ENCODE data around the gene TLK1.
"Not testable (repeated sequence)": the region's sequence is repeated elsewhere in the genome, so short reads cannot be mapped to it uniquely, and the experiment has no call there.

The TLK1 gene

DNA sequence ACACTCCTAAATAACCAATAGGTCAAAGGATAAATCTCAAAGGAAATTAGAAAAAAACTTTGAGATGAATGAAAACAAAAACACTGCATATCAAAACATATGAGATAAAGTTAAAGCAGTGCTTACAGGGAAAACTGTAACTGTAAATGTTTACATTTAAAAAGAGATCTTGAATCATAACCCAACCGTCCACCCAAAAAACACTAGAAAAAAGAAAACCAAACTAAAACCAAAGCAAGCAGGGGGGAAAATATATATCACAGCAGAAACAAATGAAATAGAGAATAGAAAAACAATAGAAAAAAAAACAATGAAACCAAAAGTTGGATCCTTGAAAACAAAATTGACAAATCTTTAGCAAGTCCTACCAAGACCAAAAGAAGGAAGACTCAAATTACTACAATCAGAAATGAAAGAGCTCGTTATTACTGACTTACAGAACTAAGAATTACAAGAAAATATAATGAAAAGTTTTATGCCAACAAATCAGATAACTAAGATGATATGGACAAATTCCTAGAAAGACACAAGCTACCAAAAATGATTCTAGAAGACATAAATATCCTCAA is 65.6 kb downstream of the TLK1 start:
- Histone ChIP-seq H3K27ac (no peak overlapping the region), H3K9ac (no peak overlapping the region), H2AFZ (no peak overlapping the region), H3K27me3 (ENCODE audit: control insufficient read depth, insufficient read depth, low read length) (no peaks in the 10 kb centered on the region), H3K36me3 (ENCODE audit: control insufficient read depth, insufficient read depth, low read length) (no peaks in the 10 kb centered on the region), H3K4me1 (no peaks in the 10 kb centered on the region), H3K79me2 (peaks cover 42% of the 10 kb centered on the region), H3K9me3 (ENCODE audit: control insufficient read depth, low read length) (no peaks in the 10 kb centered on the region), H3K4me2 (ENCODE audit: low read length) (no peak overlapping the region), H3K4me3 (ENCODE audit: low read depth, low read length) (no peak overlapping the region)
- TF ChIP-seq, protein P1, sequence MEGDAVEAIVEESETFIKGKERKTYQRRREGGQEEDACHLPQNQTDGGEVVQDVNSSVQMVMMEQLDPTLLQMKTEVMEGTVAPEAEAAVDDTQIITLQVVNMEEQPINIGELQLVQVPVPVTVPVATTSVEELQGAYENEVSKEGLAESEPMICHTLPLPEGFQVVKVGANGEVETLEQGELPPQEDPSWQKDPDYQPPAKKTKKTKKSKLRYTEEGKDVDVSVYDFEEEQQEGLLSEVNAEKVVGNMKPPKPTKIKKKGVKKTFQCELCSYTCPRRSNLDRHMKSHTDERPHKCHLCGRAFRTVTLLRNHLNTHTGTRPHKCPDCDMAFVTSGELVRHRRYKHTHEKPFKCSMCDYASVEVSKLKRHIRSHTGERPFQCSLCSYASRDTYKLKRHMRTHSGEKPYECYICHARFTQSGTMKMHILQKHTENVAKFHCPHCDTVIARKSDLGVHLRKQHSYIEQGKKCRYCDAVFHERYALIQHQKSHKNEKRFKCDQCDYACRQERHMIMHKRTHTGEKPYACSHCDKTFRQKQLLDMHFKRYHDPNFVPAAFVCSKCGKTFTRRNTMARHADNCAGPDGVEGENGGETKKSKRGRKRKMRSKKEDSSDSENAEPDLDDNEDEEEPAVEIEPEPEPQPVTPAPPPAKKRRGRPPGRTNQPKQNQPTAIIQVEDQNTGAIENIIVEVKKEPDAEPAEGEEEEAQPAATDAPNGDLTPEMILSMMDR (IDR thresholded peaks at IDR 0.05), result no peak

DNA sequence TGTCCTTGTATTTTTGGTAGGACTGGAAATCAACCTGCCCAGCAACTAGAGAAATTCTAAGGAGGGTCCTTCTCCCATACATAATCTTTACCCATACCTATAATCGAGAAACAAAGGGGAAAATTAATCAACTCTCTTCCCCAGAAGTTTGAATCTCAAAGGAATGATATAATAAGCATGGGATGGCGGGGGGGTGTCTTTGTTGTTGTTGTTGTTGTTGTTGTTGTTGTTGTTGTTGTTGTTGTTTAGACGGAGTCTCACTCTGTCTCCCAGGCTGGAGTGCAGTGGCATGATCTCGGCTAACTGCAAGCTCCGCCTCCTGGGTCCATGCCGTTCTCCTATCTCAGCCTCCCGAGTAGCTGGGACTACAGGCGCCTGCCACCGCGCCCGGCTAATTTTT is 69.2 kb downstream of the TLK1 start:
- H3K36me3 ChIP-seq (ENCODE audit: control insufficient read depth, insufficient read depth, low read length); H3K4me1 ChIP-seq; H3K4me2 ChIP-seq (ENCODE audit: low read length); H3K27me3 ChIP-seq (ENCODE audit: control insufficient read depth, insufficient read depth, low read length); H2AFZ ChIP-seq; H3K27ac ChIP-seq; H3K4me3 ChIP-seq (ENCODE audit: low read depth, low read length); H3K9ac ChIP-seq; H3K9me3 ChIP-seq (ENCODE audit: control insufficient read depth, low read length): not testable (repeated sequence)
- H3K79me2 ChIP-seq, result peaks cover 28% of the 10 kb centered on the region

DNA sequence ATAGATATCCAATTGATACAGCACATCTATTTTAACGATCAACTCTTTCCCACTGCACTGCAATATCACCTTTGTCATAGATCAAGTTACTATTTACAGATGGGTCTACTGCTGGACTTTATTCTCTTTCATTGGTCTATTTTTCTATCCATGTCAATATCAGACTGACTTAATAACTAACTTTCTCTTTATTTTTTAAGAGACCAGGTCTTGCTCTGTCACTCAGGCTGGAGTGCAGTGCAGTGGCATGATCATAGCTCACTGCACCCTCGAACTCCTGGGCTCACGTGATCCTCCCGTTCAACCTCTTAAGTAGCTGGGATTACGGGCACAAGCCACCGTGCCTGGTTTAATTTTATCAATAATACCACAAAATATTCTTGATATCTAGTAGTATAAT is 71.2 kb downstream of the TLK1 start:
- no peak overlapping the region for H3K4me2 ChIP-seq (ENCODE audit: low read length)
- H3K4me1 ChIP-seq, result no peaks in the 10 kb centered on the region
- TF ChIP-seq, protein P1 (IDR thresholded peaks at IDR 0.05), result no peak
- no peak overlapping the region for H3K27ac ChIP-seq
- H3K79me2 ChIP-seq, result peaks cover 27% of the 10 kb centered on the region
- no peaks in the 10 kb centered on the region for H3K36me3 ChIP-seq (ENCODE audit: control insufficient read depth, insufficient read depth, low read length)
- H3K9me3 ChIP-seq (ENCODE audit: control insufficient read depth, low read length), result no peaks in the 10 kb centered on the region
- no peaks in the 10 kb centered on the region for H3K27me3 ChIP-seq (ENCODE audit: control insufficient read depth, insufficient read depth, low read length)
- no peak overlapping the region for H3K9ac ChIP-seq
- no peak overlapping the region for H3K4me3 ChIP-seq (ENCODE audit: low read depth, low read length)
- no peak overlapping the region for H2AFZ ChIP-seq

DNA sequence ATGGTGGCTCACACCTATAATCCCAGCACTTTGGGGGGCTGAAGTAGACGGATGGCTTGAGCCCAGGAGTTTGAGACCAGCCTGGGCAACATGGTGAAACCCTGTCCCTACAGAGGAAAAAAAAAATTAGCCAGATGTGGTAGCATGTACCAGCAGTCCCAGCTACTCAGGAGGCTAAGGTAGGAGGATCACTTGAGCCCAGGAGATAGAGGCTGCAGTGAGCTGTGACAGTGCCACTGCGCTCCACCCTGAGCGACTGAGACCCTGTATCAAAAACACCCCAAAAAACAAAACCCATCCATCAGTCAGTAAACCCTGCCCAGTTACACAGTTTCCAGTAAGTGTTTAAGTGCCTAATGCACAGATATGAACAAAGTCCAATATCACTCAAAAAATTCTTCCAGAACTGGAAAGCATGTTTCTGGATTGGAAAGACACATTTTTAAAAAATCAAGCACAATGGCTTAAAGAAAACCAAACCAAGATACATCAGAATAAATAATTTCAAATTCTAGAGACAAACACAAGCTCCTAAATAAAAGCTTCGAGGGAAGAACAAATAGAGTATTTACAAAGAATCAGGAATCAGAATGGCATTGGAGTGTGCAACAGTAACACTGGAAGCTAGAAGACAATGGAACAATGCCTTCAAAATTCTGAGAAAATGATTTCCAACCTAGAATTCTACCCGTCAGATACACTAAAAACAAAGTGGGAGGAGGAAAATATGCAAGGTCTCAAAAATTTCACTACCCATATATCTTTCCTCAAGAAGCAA is 72.4 kb downstream of the TLK1 start:
- no peak overlapping the region for H3K4me3 ChIP-seq (ENCODE audit: low read depth, low read length)
- no peak overlapping the region for H3K9ac ChIP-seq
- no peak overlapping the region for H2AFZ ChIP-seq
- no peak overlapping the region for H3K4me2 ChIP-seq (ENCODE audit: low read length)
- H3K79me2 ChIP-seq, result peaks cover 27% of the 10 kb centered on the region
- H3K27me3 ChIP-seq (ENCODE audit: control insufficient read depth, insufficient read depth, low read length), result no peaks in the 10 kb centered on the region
- TF ChIP-seq, protein P1 (IDR thresholded peaks at IDR 0.05), result no peak
- H3K4me1 ChIP-seq, result no peaks in the 10 kb centered on the region
- no peaks in the 10 kb centered on the region for H3K9me3 ChIP-seq (ENCODE audit: control insufficient read depth, low read length)
- H3K27ac ChIP-seq, result no peak overlapping the region
- H3K36me3 ChIP-seq (ENCODE audit: control insufficient read depth, insufficient read depth, low read length), result no peaks in the 10 kb centered on the region

DNA sequence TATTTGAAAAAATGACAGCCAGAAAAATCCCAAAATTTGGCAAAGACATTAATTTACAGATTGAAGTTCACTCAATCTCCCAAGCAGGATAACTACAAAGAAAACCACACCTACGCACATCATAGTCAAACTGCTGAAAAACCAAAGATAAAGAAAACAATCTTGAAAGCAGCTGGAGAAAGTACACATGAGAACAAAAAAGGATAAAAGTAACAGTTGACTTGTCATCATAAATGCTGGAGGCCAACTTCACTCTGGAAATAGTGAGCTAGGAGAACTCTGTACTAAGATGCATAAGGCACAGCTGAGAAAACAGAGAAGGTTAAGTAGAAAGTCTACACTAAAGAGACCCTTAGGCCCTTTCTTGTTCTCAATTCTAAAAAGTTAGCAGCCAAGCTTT is 73.1 kb downstream of the TLK1 start:
- TF ChIP-seq, protein P1 (IDR thresholded peaks at IDR 0.05), result no peak
- H3K4me1 ChIP-seq, result no peaks in the 10 kb centered on the region
- no peak overlapping the region for H3K4me3 ChIP-seq (ENCODE audit: low read depth, low read length)
- H3K79me2 ChIP-seq, result peaks cover 26% of the 10 kb centered on the region
- no peaks in the 10 kb centered on the region for H3K9me3 ChIP-seq (ENCODE audit: control insufficient read depth, low read length)
- H3K36me3 ChIP-seq (ENCODE audit: control insufficient read depth, insufficient read depth, low read length), result no peaks in the 10 kb centered on the region
- no peak overlapping the region for H3K4me2 ChIP-seq (ENCODE audit: low read length)
- no peak overlapping the region for H3K27ac ChIP-seq
- no peak overlapping the region for H2AFZ ChIP-seq
- no peak overlapping the region for H3K9ac ChIP-seq
- no peaks in the 10 kb centered on the region for H3K27me3 ChIP-seq (ENCODE audit: control insufficient read depth, insufficient read depth, low read length)
